Activated CD8-positive, alpha-beta memory T cell treated with anti-CD3 and anti-CD28 coated beads, Interleukin-2, amount 50 U/mL, for 48 hours (primary cell): ENCODE data around the gene MYH16.
"Not testable (repeated sequence)": the region's sequence is repeated elsewhere in the genome, so short reads cannot be mapped to it uniquely, and the experiment has no call there.

Source experiments
- DNase-seq: peaks from one replicate; pipeline ENCODE4 v3.0.0-alpha.2; 2020

MYH16 gene

GRCh38 chr7:99272476-99273045 is at the start of gene MYH16:
MYH16 (plus strand) TSS chr7:99272839.
- DNase-seq = no peak

DNA sequence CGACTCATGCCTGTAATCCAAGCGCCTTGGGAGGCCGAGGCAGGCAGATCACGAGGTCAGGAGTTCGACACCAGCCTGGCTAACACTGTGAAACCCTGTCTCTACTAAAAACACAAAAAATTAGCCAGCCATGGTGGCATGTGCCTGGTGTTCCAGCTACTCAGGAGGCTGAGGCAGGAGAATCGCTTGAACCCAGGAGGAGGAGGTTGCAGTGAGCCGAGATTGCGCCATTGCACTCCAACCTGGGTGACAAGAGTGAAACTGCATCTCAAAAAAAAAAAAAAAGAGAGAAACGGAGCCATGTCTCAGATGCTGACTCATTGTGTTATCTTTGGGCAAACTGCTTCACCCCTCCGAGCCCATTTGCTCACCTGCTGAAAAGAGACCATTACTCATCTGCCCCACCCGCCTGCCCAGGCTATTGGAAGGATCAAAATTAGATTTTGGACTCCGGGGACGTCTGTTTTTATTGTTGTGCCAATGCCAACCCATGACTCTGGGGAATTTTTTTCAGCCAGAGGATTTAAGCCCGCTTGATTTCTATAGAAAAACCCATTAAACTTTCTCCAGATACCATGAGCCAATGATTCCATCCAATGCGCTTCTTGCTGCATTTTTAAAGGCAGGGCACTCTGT is 48.3 kb upstream of the MYH16 start:
- DNase-seq = not testable (repeated sequence)

DNA sequence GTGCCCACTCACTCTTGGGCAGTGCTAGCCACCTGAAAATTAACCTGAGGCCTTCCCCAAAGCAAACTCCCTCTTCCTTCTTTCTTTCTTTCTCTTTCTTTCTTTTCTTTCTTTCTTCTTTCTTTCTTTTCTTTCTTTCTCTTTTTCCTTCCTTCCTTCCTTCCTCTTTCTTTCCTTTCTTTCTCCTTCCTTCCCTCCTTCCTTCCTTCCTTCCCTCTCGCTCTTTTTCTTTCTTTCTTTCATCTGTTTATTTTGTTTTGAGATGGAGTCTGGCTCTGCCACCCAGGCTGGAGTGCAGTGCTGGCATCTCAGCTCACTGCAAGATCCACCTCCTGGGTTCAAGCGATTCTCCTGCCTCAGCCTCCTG is 47.8 kb upstream of the MYH16 start:
- no peak for DNase-seq

- no peak for DNase-seq
Measured at GRCh38 chr7:99229234-99229633, 43.4 kb upstream of the MYH16 start.

DNA sequence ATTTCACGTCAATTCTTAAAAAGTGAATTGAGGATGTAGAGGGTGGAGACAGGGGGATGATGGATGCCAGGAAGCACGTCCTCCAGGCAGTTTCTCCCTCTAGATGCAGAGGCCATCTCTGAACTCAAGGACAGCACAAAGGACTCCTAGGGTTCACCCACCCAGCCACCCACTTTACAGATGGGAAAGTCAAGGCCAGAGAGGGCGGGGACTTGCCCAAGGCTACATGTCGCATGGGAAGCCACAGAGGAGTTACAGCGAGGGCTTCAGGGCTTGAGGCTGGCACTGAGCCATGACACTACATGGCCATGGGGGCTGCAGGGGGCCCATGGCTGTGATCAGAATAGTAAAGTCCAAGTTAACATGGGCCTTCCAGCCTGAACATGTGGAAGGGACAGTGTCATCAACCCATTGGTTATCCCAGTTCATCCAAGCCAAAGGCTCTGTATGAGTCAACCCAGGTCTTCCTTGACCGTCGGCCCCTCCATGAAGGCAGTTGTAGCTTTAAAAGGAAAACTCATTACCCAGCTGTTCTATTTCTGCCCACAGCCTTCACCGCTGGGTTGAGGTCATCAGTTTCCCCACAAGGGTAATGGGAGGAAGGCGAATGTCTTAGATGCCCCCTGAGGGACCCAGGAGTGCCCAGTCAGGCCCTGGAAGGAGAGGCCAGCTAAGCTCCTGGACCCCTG is 40.4 kb upstream of the MYH16 start:
- no peak for DNase-seq

- not testable (repeated sequence) for DNase-seq
Measured at GRCh38 chr7:99232955-99233354, 39.7 kb upstream of the MYH16 start.

DNA sequence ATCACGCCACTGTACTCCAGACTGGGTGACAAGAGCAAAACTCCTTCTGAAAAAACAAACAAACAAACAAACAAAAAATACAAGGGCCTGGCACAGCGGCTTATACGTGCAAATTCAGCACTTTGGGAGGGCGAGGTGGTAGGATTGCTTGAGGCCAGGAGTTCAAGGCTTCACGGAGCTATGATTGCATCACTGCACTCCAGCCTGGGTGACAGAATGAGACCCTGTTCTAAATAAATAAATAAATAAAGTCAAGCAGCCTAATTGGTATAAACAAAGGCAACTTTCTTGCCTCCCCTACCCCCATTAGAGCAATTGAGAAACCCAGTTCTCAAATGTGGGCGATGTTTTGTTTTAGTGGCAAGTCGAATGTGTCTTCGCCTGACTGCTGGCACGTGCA is 38.5 kb upstream of the MYH16 start:
- DNase-seq = no peak

GRCh38 chr7:99235925-99236324 is 36.7 kb upstream of the MYH16 start:
- no peak for DNase-seq

DNA sequence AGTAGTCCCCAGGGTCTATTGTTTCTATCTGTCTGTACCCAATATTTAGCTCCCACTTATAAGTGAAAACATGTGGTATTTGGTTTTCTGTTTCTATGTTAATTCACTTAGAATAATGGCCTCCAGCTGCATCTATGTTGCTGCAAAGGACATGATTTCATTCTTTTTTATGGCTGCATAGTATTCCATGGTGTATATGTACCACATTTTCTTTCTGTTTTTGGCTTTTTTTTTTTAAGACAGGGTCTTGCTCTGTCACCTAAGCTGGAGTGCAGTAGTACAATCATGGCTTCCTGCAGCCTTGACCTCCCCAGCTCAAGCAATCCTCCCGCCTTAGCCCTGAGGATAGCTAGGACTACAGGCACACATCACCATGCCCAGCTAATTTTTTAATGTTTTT is 34.8 kb upstream of the MYH16 start:
- DNase-seq = not testable (repeated sequence)

GRCh38 chr7:99238558-99239341 is 33.9 kb upstream of the MYH16 start:
- no peak for DNase-seq

DNA sequence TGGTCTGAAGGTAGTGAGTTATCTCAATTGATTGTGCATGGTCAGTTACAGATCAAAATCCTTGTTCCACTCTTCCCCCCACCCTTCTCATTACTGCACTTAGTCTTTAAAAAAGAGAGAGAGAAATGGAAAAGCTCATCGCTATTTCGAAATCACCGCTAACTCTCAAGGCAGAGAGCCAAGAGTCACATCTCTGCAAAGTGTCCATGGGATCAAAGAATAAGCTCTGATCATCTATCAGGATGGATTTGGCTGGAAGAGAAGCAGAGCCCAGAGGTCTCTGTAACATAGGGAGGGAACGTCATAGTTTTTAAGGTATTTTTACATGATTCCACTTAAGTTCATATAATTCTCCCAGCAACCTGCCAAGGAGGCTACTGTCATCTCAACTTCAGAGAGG is 30.0 kb upstream of the MYH16 start:
- no peak for DNase-seq

- no peak for DNase-seq
Measured at GRCh38 chr7:99243751-99244337, 28.8 kb upstream of the MYH16 start.

DNA sequence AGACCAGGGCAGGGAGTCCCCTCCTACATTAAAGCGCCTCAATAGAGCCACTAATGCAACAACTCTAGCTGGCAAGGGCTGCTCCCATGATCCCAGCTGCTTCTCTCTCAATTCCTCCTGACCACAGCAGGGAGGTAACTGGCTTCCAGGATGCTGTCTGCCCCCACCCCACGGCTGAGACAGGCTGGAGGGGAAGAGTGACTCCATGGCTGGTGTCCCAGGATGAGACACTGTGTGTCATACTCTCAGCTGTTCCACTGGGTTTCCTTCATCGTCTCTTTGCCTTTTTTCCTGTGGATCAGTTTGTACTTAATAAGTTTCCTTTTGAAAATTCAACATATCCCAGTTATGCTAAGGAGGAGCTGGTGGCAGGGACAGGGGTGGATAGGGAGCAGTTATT is 27.7 kb upstream of the MYH16 start:
- no peak for DNase-seq

- no peak for DNase-seq
Measured at GRCh38 chr7:99248391-99249095, 24.1 kb upstream of the MYH16 start.

DNA sequence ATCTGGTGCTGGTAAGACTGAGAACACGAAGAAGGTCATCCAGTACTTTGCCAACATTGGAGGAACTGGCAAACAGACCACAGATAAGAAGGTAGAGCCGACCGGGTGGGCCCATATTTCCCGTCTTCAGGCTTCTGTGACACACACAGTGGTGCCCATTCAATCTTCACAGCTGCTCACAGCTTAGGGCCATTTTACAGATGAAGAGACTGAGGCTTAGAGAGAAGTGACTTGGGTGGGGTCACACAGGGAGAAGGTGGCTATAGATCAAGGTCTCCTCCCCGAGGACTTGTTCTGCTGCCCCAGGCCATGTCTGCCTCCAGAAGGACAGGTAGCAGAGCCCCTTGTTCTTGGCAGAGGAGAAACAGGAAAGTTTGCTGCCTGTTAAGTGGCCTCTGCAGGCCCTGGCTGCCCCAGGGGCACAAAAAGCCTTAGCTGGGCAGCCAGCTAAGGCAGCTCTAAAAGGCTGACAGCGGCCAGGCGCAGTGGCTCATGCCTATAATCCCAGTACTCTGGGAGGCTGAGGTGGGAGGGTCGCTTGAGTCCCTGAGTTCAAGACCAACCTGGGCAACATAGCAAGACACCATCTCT is 22.6 kb upstream of the MYH16 start:
- no peak for DNase-seq

DNA sequence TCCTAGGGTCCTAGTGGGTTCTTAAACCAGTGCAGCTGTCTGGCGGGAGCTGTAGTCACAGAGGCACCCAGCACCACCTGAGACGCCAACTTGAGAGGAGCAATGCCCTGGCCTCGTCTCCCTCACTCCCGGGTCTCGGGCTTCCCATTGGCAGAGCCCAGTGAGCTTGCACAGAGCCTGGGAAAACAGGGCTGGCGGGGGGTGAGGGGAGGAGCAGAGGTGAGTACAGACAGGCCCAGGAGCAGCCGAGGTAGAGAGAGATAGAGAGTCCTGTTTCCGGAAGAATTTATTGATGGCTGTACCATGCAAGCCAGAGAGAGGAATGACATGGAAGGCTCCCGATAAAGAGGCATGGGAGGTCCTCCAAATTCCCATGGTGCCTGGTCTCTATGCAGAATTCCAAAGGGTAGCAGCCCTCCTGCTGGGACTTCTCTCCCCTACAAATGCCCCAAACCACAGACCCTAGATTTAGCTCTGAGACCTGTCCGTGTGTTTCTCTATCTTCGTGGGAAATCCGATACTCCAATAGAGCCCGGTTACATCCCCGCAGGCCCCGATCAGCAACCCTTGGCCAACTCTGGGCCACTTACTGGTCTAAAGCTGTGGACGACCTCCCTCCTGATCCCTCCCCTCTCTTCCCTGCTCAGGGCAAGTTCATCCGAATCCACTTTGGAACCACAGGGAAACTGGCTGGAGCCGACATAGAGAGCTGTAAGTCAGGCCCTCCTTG is 20.3 kb upstream of the MYH16 start:
- no peak for DNase-seq

GRCh38 chr7:99253369-99253768 is 19.3 kb upstream of the MYH16 start:
- no peak for DNase-seq

- DNase-seq = no peak
Measured at GRCh38 chr7:99254390-99254789, 18.2 kb upstream of the MYH16 start.

GRCh38 chr7:99255463-99255862 is 17.2 kb upstream of the MYH16 start:
- DNase-seq = no peak

DNA sequence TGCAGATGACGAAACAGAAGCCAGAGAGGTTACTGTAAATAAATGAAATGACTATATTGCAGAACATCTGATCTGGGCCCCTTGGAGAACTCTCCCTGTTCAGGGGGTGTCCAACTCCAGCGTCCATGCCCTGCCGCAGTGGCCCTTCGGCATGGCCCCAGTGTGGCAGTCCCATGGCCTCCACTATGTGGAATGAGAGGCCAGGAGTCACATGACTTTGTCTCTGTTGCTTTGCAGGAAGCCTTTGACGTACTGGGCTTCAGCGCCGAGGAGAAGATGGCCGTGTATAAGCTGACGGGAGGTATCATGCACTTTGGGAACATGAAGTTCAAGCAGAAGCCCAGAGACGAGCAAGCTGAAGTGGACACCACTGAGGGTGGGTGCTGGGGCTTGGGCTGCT is 15.6 kb upstream of the MYH16 start:
- no peak for DNase-seq

DNA sequence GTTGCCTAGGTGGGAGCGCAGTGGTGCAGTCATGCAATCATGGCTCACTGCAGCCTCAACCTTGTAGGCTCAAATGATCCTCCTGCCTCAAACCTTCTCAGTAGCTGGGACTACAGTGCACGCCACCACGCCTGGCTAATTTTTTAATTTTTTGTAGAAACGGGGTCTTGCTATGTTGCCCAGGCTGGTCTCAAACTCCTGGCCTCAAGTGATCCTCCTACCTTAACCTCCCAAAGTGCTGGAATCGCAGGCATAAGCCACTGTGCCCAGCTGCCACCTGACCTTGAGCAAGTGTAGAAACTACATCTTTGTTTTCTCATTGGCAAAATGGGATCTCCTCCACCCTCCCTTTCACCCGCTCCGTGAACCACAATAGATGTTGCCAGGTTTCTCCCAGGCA is 15.0 kb upstream of the MYH16 start:
- DNase-seq = no peak

DNA sequence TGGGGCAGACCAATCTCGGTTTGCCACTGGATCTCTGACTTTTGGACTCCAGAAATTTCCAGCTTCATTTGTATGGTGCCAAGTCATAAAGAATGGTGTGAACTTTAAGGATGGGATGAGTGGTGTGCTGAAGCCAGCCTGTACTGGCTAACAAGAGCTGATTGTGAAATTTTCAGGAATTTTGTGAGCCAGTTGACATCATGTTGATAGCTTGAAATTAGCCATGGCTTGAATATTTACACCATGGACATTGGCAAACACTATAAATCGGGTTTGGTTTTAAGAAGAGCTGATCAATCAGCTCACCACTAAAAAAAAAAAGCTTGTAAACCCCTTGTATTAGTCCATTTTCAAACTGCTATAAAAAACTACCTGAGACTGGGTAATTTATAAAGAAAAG is 14.1 kb upstream of the MYH16 start:
- no peak for DNase-seq
